Esophagus muscularis mucosa (tissue), 4 donors: Measurements from ENCODE around the gene ITLN2. TPM values are rescaled to one million over a fixed set of nuclear protein-coding genes. Genes with fewer than 3 reads are reported as not detected.

Experiments used
- DNase-seq: peaks from one replicate; pipeline ENCODE4 v3.0.0-alpha.2; 2017; ENCODE audit errors: extremely low spot score
- H3K27ac ChIP-seq, 4 donors: fragments of 200-600 bp; sonication (generic); replicated peaks in 1 of 4; 1 replicate in 3 of 4; 2 replicates in 1 of 4; pipeline ENCODE4 v1.5.1; 2016 to 2019; ENCODE audit warnings: mild to moderate bottlenecking in 1 of 4
- H3K27me3 ChIP-seq, 4 donors: fragments of 200-600 bp; sonication (generic); one replicate each; pipeline versions ENCODE4 v1.5.1 to v1.6.0; 2016 to 2019
- H3K36me3 ChIP-seq, 4 donors: fragments of 200-600 bp; sonication (generic); one replicate each; pipeline ENCODE4 v1.5.1; 2016 to 2019
- H3K4me1 ChIP-seq, 4 donors: fragments of 200-600 bp; sonication (generic); one replicate each; pipeline ENCODE4 v1.5.1; 2016 to 2019
- H3K4me3 ChIP-seq, 4 donors: fragments of 200-600 bp; sonication (generic); 1 replicate in 2 of 4; 2 replicates in 2 of 4; pipeline ENCODE4 v1.5.1; 2016 to 2019; ENCODE audit warnings: mild to moderate bottlenecking in 4 of 4, moderate library complexity in 1 of 4
- H3K9me3 ChIP-seq, 4 donors: fragments of 200-600 bp; sonication (generic); 1 replicate in 3 of 4; 2 replicates in 1 of 4; pipeline ENCODE4 v1.5.1; 2016 to 2019
- EP300 ChIP-seq: sonication (generic); formaldehyde crosslinking; IDR thresholded peaks from one replicate; pipeline ENCODE4 v1.6.1; 2017; ENCODE audit warnings: antibody characterized with exemption
- POLR2A ChIP-seq: fragments of 450-650 bp; IDR thresholded peaks from one replicate; pipeline ENCODE4 v1.6.1; 2017; ENCODE audit warnings: antibody characterized with exemption, moderate library complexity, mild to moderate bottlenecking, low read depth
- POLR2AphosphoS5 ChIP-seq, 2 donors: sonication (generic); formaldehyde crosslinking; IDR thresholded peaks; one replicate each; pipeline ENCODE4 v1.6.1; 2017; ENCODE audit warnings: antibody characterized with exemption in 2 of 2
- WGBS: methylation state at CpG from one replicate; pipeline ENCODE4 v1.1.5; 2018; 5-methylcytosine and 5-hydroxymethylcytosine counted together
- intact Hi-C: fragments of 100-400 bp; cut with DNase I; formaldehyde crosslinking; loops from one replicate; pipeline ENCODE4 v1.15.1; 2023
- total RNA-seq, 4 donors: library from RNA; depleted of rRNA; stranded (reverse); fragments of >200 nt; gene quantifications; one replicate each; pipeline versions ENCODE4 v1.1.0 to v1.2.1, GENCODE V29; 2016
- TF ChIP-seq, protein P1 (sequence below), 3 experiments: fragments of 200-600 bp in 2 of 3; fragments of 450-650 bp in 1 of 3; sonication (generic) in 2 of 3; IDR thresholded peaks; one replicate each; pipeline ENCODE4 v1.5.1; 2017 to 2019; ENCODE audit warnings: antibody characterized with exemption in 3 of 3, mild to moderate bottlenecking in 2 of 3, moderate library complexity in 1 of 3

ITLN2 gene
- total RNA-seq, 4 donors from 2014 or later = not detected

GRCh38 chr1:160973491-160973890 is 18.9 kb upstream of the ITLN2 start:
- Histone ChIP-seq H3K9me3 (no peaks in the 10 kb centered on the region), H3K27me3 (peaks cover 0 to 19% (median 2%) of the 10 kb centered on the region in 4 donors), H3K36me3 (no peaks in the 10 kb centered on the region), H3K27ac (no peak overlapping the region), H3K4me3 (no peak overlapping the region), H3K4me1 (no peaks in the 10 kb centered on the region)
- no peak for DNase-seq
- 73% methylated on average over 4 of the region's 4 CpGs for whole genome bisulfite sequencing
- TF ChIP-seq POLR2AphosphoS5 (IDR thresholded peaks at IDR 0.05) (no peak), POLR2A (no peak), EP300 (no peak)
- TF ChIP-seq, protein P1, sequence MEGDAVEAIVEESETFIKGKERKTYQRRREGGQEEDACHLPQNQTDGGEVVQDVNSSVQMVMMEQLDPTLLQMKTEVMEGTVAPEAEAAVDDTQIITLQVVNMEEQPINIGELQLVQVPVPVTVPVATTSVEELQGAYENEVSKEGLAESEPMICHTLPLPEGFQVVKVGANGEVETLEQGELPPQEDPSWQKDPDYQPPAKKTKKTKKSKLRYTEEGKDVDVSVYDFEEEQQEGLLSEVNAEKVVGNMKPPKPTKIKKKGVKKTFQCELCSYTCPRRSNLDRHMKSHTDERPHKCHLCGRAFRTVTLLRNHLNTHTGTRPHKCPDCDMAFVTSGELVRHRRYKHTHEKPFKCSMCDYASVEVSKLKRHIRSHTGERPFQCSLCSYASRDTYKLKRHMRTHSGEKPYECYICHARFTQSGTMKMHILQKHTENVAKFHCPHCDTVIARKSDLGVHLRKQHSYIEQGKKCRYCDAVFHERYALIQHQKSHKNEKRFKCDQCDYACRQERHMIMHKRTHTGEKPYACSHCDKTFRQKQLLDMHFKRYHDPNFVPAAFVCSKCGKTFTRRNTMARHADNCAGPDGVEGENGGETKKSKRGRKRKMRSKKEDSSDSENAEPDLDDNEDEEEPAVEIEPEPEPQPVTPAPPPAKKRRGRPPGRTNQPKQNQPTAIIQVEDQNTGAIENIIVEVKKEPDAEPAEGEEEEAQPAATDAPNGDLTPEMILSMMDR (IDR thresholded peaks at IDR 0.05) = no peak
- intact Hi-C loops = no loop called here

DNA sequence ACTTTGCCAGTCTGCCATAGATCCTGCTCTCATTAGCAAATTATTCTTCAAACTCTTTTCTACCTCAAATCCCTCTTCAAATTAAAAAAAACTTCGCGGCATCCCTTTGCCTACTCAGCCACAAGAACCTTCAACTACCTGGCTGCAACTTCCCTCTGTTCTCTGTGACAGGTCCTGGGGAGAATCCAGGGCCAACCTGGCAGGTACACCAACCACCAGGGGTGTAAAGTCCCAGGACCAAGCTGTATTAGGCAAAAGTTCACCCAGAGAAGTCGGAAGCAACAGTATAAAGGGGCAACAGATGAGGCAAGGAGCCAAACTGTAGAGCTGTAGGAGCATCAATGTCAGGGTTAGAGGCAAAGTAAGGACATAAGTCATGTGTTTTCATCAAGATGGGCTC is 18.3 kb upstream of the ITLN2 start:
- TF ChIP-seq POLR2A (no peak), EP300 (no peak), POLR2AphosphoS5 (IDR thresholded peaks at IDR 0.05) (no peak)
- TF ChIP-seq, protein P1 (IDR thresholded peaks at IDR 0.05) = no peak

GRCh38 chr1:160971618-160972056 is 17.0 kb upstream of the ITLN2 start:
- DNase-seq = no peak
- Histone ChIP-seq H3K4me1 (no peaks in the 10 kb centered on the region), H3K36me3 (no peaks in the 10 kb centered on the region), H3K9me3 (no peaks in the 10 kb centered on the region), H3K27me3 (peaks cover 0 to 16% (median 0%) of the 10 kb centered on the region in 4 donors), H3K27ac (no peak overlapping the region), H3K4me3 (no peak overlapping the region)
- intact Hi-C loops = no loop called here
- no peak for TF ChIP-seq POLR2A
- no peak for TF ChIP-seq EP300
- no peak for TF ChIP-seq POLR2AphosphoS5 (IDR thresholded peaks at IDR 0.05)
- TF ChIP-seq, protein P1 (IDR thresholded peaks at IDR 0.05) = no peak
- WGBS = 29% methylated on average over 6 of the region's 6 CpGs

More for the DNA sequence above, 18.3 kb upstream of the ITLN2 start:
- H3K27me3 ChIP-seq = peaks cover 0 to 14% (median 1%) of the 10 kb centered on the region in 4 donors
- no peaks in the 10 kb centered on the region for H3K4me1 ChIP-seq
- H3K36me3 ChIP-seq = no peaks in the 10 kb centered on the region
- intact Hi-C loops = no loop called here
- H3K4me3 ChIP-seq = no peak overlapping the region
- H3K9me3 ChIP-seq = no peaks in the 10 kb centered on the region
- WGBS = 84% methylated on average over 3 of the region's 3 CpGs
- DNase-seq = no peak
- no peak overlapping the region for H3K27ac ChIP-seq

GRCh38 chr1:160963521-160963920 is 8.9 kb upstream of the ITLN2 start:
- 69% methylated on average over 4 of the region's 4 CpGs for WGBS
- H3K4me1 ChIP-seq = no peaks in the 10 kb centered on the region
- H3K36me3 ChIP-seq = no peaks in the 10 kb centered on the region
- H3K9me3 ChIP-seq = no peaks in the 10 kb centered on the region
- TF ChIP-seq EP300 (no peak), POLR2AphosphoS5 (IDR thresholded peaks at IDR 0.05) (no peak), POLR2A (no peak)
- TF ChIP-seq, protein P1 (IDR thresholded peaks at IDR 0.05) = no peak
- intact Hi-C loops = no loop called here
- H3K27me3 ChIP-seq = peaks cover 0 to 6% (median 0%) of the 10 kb centered on the region in 4 donors
- H3K4me3 ChIP-seq = no peak overlapping the region
- H3K27ac ChIP-seq = no peak overlapping the region
- DNase-seq = no peak

- TF ChIP-seq POLR2AphosphoS5 (IDR thresholded peaks at IDR 0.05) (no peak), POLR2A (no peak), EP300 (no peak)
- TF ChIP-seq, protein P1 (IDR thresholded peaks at IDR 0.05) = no peak
- no peak overlapping the region for H3K4me3 ChIP-seq
- 47% methylated on average over 1 of the region's 1 CpG for WGBS
- H3K27ac ChIP-seq = no peak overlapping the region
- H3K36me3 ChIP-seq = no peaks in the 10 kb centered on the region
- H3K4me1 ChIP-seq = no peaks in the 10 kb centered on the region
- DNase-seq = no peak
- H3K9me3 ChIP-seq = no peaks in the 10 kb centered on the region
- no peaks in the 10 kb centered on the region for H3K27me3 ChIP-seq
- intact Hi-C loops = no loop called here
These were observed 6.8 kb upstream of the ITLN2 start for GRCh38 chr1:160961419-160961818.
